HL-60 (cell line): Measurements from ENCODE around the gene RAMAC.

Experiments
- CTCF ChIP-seq: IDR thresholded peaks from one replicate; pipeline ENCODE4 v1.5.1; 2011; ENCODE audit warnings: low read length, control low read depth, inconsistent platforms; ENCODE audit not compliant: insufficient read depth
- POLR2AphosphoS5 ChIP-seq: IDR thresholded peaks from 2 replicates; pipeline ENCODE4 v1.6.1; 2012; ENCODE audit warnings: low read depth
- TF ChIP-seq, protein P1 (sequence below): IDR thresholded peaks from 2 replicates; pipeline ENCODE4 v1.6.1; 2012; ENCODE audit warnings: low read depth; ENCODE audit not compliant: insufficient replicate concordance

DNA sequence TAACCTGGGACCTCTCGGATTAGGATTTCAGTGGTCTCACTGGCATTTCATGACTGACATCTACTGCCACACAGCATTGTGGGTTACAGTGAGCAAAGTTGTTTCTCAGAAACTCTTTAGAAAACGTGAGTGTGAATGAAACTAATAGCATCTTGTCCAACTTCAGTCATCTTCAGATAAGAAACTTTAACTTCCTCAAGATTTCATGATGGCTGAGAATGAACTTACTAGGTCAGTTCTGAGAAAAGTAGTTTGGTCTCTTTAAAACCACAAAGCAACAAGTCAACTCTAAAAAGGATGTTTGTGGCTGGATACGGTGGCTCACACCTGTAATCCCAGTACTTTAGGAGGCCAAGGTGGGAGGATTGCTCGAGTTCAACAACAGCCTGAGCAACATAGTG lies 19.3 kb upstream of the RAMAC start:
- TF ChIP-seq, protein P1, sequence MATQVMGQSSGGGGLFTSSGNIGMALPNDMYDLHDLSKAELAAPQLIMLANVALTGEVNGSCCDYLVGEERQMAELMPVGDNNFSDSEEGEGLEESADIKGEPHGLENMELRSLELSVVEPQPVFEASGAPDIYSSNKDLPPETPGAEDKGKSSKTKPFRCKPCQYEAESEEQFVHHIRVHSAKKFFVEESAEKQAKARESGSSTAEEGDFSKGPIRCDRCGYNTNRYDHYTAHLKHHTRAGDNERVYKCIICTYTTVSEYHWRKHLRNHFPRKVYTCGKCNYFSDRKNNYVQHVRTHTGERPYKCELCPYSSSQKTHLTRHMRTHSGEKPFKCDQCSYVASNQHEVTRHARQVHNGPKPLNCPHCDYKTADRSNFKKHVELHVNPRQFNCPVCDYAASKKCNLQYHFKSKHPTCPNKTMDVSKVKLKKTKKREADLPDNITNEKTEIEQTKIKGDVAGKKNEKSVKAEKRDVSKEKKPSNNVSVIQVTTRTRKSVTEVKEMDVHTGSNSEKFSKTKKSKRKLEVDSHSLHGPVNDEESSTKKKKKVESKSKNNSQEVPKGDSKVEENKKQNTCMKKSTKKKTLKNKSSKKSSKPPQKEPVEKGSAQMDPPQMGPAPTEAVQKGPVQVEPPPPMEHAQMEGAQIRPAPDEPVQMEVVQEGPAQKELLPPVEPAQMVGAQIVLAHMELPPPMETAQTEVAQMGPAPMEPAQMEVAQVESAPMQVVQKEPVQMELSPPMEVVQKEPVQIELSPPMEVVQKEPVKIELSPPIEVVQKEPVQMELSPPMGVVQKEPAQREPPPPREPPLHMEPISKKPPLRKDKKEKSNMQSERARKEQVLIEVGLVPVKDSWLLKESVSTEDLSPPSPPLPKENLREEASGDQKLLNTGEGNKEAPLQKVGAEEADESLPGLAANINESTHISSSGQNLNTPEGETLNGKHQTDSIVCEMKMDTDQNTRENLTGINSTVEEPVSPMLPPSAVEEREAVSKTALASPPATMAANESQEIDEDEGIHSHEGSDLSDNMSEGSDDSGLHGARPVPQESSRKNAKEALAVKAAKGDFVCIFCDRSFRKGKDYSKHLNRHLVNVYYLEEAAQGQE = no peak
- TF ChIP-seq CTCF (no peak), POLR2AphosphoS5 (no peak)
